ENCODE results near the gene ALG8.

Gene ALG8

DNA sequence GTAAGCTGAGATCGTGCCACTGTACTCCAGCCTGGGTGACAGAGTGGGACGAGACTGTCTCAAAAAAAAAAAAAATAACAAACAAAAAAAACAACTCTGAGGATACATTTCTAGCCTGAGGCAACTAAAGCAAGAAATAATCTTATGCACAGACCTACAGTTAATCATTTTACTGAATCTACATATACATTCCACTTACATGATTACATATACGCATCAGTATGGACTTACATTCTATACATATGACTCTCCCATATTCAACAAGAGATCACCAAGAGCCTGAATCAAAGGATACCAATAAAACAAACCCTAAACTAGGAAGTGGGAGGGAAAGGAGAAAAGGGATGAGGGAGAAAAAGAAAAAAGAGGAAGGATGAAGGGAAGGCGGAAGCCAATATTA, 1.1 kb downstream of the ALG8 start:
- Histone ChIP-seq H3K4me3 (ENCODE audit: insufficient read depth, low read depth, low read length) (peak overlapping the region; percentile 99), H3K27me3 (ENCODE audit: control insufficient read depth, insufficient read depth, low read length, poor library complexity, severe bottlenecking) (no peaks in the 10 kb centered on the region), H3K9me3 (ENCODE audit: control insufficient read depth, low read length) (no peaks in the 10 kb centered on the region), H3K36me3 (ENCODE audit: control insufficient read depth, insufficient read depth, low read length) (no peaks in the 10 kb centered on the region), H3K4me1 (ENCODE audit: control insufficient read depth, insufficient read depth, low read length) (peaks cover 4% of the 10 kb centered on the region), H3K27ac (ENCODE audit: insufficient read depth, low read depth, low read length, poor library complexity, severe bottlenecking) (no peak overlapping the region)
- WGBS, 2 experiments, result 94 to 95% methylated on average over 4 of the region's 4 CpGs

DNA sequence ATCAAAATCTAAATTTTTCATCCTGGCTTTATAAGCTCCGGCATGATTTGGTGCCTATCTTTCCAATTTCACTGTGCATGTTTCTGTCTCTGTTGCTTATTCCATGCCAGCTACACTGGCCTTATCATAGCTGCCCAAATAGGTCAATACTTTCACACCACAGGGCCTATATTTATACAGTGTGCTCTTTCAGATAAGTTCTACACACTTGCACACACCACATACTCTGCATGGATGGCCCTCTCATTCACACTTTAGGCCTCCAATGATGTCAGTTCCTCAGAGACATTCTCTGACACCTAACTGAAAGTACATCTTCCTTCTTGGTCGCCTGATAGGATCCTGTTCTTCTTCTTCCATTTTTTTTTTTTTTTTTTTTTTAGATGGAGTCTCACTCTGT, 7.0 kb downstream of the ALG8 start:
- no peak overlapping the region for H3K27ac ChIP-seq (ENCODE audit: insufficient read depth, low read depth, low read length, poor library complexity, severe bottlenecking)
- no peaks in the 10 kb centered on the region for H3K27me3 ChIP-seq (ENCODE audit: control insufficient read depth, insufficient read depth, low read length, poor library complexity, severe bottlenecking)
- WGBS, 2 experiments, result 91 to 94% methylated on average over 2 of the region's 2 CpGs
- no peaks in the 10 kb centered on the region for H3K4me1 ChIP-seq (ENCODE audit: control insufficient read depth, insufficient read depth, low read length)
- H3K4me3 ChIP-seq (ENCODE audit: insufficient read depth, low read depth, low read length), result no peak overlapping the region
- H3K36me3 ChIP-seq (ENCODE audit: control insufficient read depth, insufficient read depth, low read length), result no peaks in the 10 kb centered on the region
- H3K9me3 ChIP-seq (ENCODE audit: control insufficient read depth, low read length), result no peaks in the 10 kb centered on the region

GRCh38 chr11:78131956-78132355, 7.5 kb downstream of the ALG8 start:
- no peak overlapping the region for H3K4me3 ChIP-seq (ENCODE audit: insufficient read depth, low read depth, low read length)
- no peaks in the 10 kb centered on the region for H3K4me1 ChIP-seq (ENCODE audit: control insufficient read depth, insufficient read depth, low read length)
- H3K9me3 ChIP-seq (ENCODE audit: control insufficient read depth, low read length), result no peaks in the 10 kb centered on the region
- H3K27me3 ChIP-seq (ENCODE audit: control insufficient read depth, insufficient read depth, low read length, poor library complexity, severe bottlenecking), result no peaks in the 10 kb centered on the region
- H3K36me3 ChIP-seq (ENCODE audit: control insufficient read depth, insufficient read depth, low read length), result no peaks in the 10 kb centered on the region
- no peak overlapping the region for H3K27ac ChIP-seq (ENCODE audit: insufficient read depth, low read depth, low read length, poor library complexity, severe bottlenecking)
- 79 to 84% methylated on average over 3 of the region's 3 CpGs for WGBS, 2 experiments

DNA sequence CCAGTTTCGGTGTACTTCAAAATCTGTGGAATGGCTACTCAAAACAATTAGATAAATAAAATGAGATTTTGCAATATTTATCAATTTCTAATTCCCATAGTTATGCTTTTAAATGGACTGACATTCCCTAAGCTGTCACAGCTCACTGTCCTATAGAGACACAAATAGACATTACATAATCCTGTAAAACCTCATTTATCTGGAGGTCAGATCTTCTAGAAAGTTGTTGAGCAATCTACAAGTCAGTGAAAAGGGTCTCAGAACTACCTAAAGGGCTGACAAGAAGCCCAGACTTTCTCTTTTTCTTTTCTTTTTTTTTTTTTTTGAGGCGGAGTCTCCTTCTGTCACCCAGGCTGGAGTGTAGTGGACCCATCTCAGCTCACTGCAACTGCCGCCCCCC, 12.0 kb downstream of the ALG8 start:
- Histone ChIP-seq H3K4me3 (ENCODE audit: insufficient read depth, low read depth, low read length) (no peak overlapping the region), H3K27ac (ENCODE audit: insufficient read depth, low read depth, low read length, poor library complexity, severe bottlenecking) (no peak overlapping the region), H3K27me3 (ENCODE audit: control insufficient read depth, insufficient read depth, low read length, poor library complexity, severe bottlenecking) (no peaks in the 10 kb centered on the region), H3K36me3 (ENCODE audit: control insufficient read depth, insufficient read depth, low read length) (peaks cover 8% of the 10 kb centered on the region), H3K9me3 (ENCODE audit: control insufficient read depth, low read length) (no peaks in the 10 kb centered on the region), H3K4me1 (ENCODE audit: control insufficient read depth, insufficient read depth, low read length) (no peaks in the 10 kb centered on the region)
- 93 to 95% methylated on average over 2 to 3 of the region's 3 CpGs for WGBS, 2 experiments

- 96 to 98% methylated on average over 6 of the region's 6 CpGs for WGBS, 2 experiments
- H3K4me1 ChIP-seq (ENCODE audit: control insufficient read depth, insufficient read depth, low read length), result no peaks in the 10 kb centered on the region
- no peak overlapping the region for H3K4me3 ChIP-seq (ENCODE audit: insufficient read depth, low read depth, low read length)
- H3K36me3 ChIP-seq (ENCODE audit: control insufficient read depth, insufficient read depth, low read length), result peaks cover 23% of the 10 kb centered on the region
- no peaks in the 10 kb centered on the region for H3K27me3 ChIP-seq (ENCODE audit: control insufficient read depth, insufficient read depth, low read length, poor library complexity, severe bottlenecking)
- no peak overlapping the region for H3K27ac ChIP-seq (ENCODE audit: insufficient read depth, low read depth, low read length, poor library complexity, severe bottlenecking)
- H3K9me3 ChIP-seq (ENCODE audit: control insufficient read depth, low read length), result no peaks in the 10 kb centered on the region
These were observed 26.7 kb downstream of the ALG8 start for GRCh38 chr11:78112582-78113275.

- Histone ChIP-seq H3K27ac (ENCODE audit: insufficient read depth, low read depth, low read length, poor library complexity, severe bottlenecking) (no peak overlapping the region), H3K4me1 (ENCODE audit: control insufficient read depth, insufficient read depth, low read length) (no peaks in the 10 kb centered on the region), H3K27me3 (ENCODE audit: control insufficient read depth, insufficient read depth, low read length, poor library complexity, severe bottlenecking) (no peaks in the 10 kb centered on the region), H3K36me3 (ENCODE audit: control insufficient read depth, insufficient read depth, low read length) (peaks cover 23% of the 10 kb centered on the region), H3K9me3 (ENCODE audit: control insufficient read depth, low read length) (no peaks in the 10 kb centered on the region), H3K4me3 (ENCODE audit: insufficient read depth, low read depth, low read length) (no peak overlapping the region)
- 100% methylated on average over 1 to 2 of the region's 2 CpGs for WGBS, 2 experiments
These were observed 28.1 kb downstream of the ALG8 start for GRCh38 chr11:78111298-78111697.

DNA sequence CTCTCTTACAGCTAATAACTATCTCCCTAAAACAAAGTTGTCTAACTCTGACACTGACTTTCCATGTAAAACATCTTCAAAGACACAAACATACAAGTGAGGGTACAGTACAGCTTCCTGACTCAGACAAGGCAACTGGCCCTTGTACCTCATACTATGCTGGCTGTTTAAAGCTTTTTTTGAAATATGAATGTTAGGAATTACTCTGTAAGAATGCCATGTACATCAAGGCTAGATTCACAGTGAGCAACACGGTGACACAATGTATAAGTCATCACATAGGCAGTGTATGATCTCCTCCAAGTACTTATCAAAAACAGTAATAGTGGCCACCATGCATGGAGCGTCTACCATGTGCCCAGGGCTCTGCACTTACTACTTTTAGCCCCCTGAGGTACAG, 28.6 kb downstream of the ALG8 start:
- Histone ChIP-seq H3K4me3 (ENCODE audit: insufficient read depth, low read depth, low read length) (no peak overlapping the region), H3K9me3 (ENCODE audit: control insufficient read depth, low read length) (no peaks in the 10 kb centered on the region), H3K27me3 (ENCODE audit: control insufficient read depth, insufficient read depth, low read length, poor library complexity, severe bottlenecking) (no peaks in the 10 kb centered on the region), H3K36me3 (ENCODE audit: control insufficient read depth, insufficient read depth, low read length) (peaks cover 23% of the 10 kb centered on the region), H3K4me1 (ENCODE audit: control insufficient read depth, insufficient read depth, low read length) (no peaks in the 10 kb centered on the region), H3K27ac (ENCODE audit: insufficient read depth, low read depth, low read length, poor library complexity, severe bottlenecking) (no peak overlapping the region)
- 89 to 90% methylated on average over 2 of the region's 2 CpGs for WGBS, 2 experiments

DNA sequence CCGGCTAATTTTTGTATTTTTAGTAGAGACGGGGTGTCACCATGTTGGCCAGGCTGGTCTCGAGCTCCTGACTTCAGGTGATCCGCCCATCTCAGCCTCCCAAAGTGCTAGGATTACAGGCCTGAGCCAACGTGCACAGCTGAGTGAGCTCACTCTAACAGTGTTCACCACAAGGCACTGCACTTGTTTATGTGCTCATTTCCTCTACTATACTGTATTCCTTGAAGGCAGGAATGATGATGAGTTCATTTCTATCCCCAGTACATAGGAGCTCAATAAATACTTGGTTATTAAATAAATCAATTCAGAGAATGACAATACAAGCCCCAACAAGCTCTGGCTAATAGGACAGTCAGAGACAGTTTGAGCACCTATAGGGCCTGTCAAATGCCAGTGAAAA, 29.1 kb downstream of the ALG8 start:
- 93 to 99% methylated on average over 5 of the region's 5 CpGs for WGBS, 2 experiments
- no peaks in the 10 kb centered on the region for H3K4me1 ChIP-seq (ENCODE audit: control insufficient read depth, insufficient read depth, low read length)
- H3K4me3 ChIP-seq (ENCODE audit: insufficient read depth, low read depth, low read length), result no peak overlapping the region
- no peaks in the 10 kb centered on the region for H3K27me3 ChIP-seq (ENCODE audit: control insufficient read depth, insufficient read depth, low read length, poor library complexity, severe bottlenecking)
- H3K9me3 ChIP-seq (ENCODE audit: control insufficient read depth, low read length), result no peaks in the 10 kb centered on the region
- peaks cover 23% of the 10 kb centered on the region for H3K36me3 ChIP-seq (ENCODE audit: control insufficient read depth, insufficient read depth, low read length)
- no peak overlapping the region for H3K27ac ChIP-seq (ENCODE audit: insufficient read depth, low read depth, low read length, poor library complexity, severe bottlenecking)

DNA sequence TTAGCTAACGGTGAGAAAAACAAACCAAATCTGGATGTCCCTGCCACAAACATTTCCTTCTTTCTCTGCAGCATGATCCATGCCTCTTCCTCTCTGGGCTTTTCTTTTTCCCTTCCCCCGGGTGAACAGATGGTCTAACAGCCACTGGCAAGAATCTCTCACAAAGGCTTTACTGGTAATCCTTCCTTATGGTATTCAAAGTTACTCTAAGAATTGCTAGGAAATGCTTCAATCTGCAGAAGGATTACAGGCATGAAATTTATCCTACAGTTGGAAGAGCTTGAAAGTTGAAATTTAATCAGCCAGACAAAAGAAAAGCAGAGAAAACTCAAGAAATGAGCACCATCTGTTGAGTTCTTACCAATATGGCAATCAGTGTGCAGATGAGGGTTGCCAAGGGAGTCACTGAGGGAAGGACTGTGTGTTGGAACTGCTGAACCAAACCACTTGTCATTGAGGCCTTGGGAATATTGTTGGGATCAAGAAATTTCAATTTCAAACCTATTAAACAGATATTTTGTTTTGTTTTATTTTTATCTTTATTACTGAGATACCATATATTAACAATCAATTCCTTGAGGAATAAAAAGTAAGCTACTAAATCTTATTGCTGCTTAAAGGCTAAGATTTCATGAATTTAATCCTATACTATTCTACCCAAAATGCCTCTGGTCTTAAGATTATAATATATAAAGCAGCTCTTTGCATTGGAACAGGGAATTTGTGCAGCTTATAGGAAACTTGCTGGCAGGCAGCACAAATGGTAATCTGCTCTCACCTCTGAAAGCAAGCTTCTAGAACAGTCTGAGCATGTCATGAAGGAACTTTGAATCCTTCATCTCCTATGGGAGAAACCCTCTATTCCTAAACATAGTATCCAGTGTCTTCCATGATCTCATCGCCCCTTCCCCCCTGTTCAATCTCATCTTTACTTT, 30.1 kb downstream of the ALG8 start:
- WGBS, 2 experiments, result 91 to 92% methylated on average over 3 of the region's 3 CpGs

GRCh38 chr11:78100676-78101472, 38.6 kb downstream of the ALG8 start:
- H3K4me3 ChIP-seq (ENCODE audit: insufficient read depth, low read depth, low read length), result no peak overlapping the region
- WGBS, 2 experiments, result 95 to 97% methylated on average over 2 of the region's 2 CpGs
- H3K27ac ChIP-seq (ENCODE audit: insufficient read depth, low read depth, low read length, poor library complexity, severe bottlenecking), result no peak overlapping the region
- no peaks in the 10 kb centered on the region for H3K9me3 ChIP-seq (ENCODE audit: control insufficient read depth, low read length)
- H3K27me3 ChIP-seq (ENCODE audit: control insufficient read depth, insufficient read depth, low read length, poor library complexity, severe bottlenecking), result no peaks in the 10 kb centered on the region
- H3K36me3 ChIP-seq (ENCODE audit: control insufficient read depth, insufficient read depth, low read length), result peaks cover 23% of the 10 kb centered on the region
- H3K4me1 ChIP-seq (ENCODE audit: control insufficient read depth, insufficient read depth, low read length), result no peaks in the 10 kb centered on the region

More for the DNA sequence above, 30.1 kb downstream of the ALG8 start:
- Histone ChIP-seq H3K27ac (ENCODE audit: insufficient read depth, low read depth, low read length, poor library complexity, severe bottlenecking) (no peak overlapping the region), H3K27me3 (ENCODE audit: control insufficient read depth, insufficient read depth, low read length, poor library complexity, severe bottlenecking) (no peaks in the 10 kb centered on the region), H3K4me1 (ENCODE audit: control insufficient read depth, insufficient read depth, low read length) (no peaks in the 10 kb centered on the region), H3K4me3 (ENCODE audit: insufficient read depth, low read depth, low read length) (no peak overlapping the region), H3K36me3 (ENCODE audit: control insufficient read depth, insufficient read depth, low read length) (peaks cover 23% of the 10 kb centered on the region), H3K9me3 (ENCODE audit: control insufficient read depth, low read length) (no peaks in the 10 kb centered on the region)
